GM12801 (cell line): ENCODE results near the gene ANKS6.

Experiments used
- TF ChIP-seq, protein P1 (sequence below): IDR thresholded peaks from one replicate; pipeline ENCODE4 v1.5.1; 2011; ENCODE audit warnings: control low read depth; ENCODE audit not compliant: insufficient read length; ENCODE audit errors: extremely low read depth

Gene ANKS6

DNA sequence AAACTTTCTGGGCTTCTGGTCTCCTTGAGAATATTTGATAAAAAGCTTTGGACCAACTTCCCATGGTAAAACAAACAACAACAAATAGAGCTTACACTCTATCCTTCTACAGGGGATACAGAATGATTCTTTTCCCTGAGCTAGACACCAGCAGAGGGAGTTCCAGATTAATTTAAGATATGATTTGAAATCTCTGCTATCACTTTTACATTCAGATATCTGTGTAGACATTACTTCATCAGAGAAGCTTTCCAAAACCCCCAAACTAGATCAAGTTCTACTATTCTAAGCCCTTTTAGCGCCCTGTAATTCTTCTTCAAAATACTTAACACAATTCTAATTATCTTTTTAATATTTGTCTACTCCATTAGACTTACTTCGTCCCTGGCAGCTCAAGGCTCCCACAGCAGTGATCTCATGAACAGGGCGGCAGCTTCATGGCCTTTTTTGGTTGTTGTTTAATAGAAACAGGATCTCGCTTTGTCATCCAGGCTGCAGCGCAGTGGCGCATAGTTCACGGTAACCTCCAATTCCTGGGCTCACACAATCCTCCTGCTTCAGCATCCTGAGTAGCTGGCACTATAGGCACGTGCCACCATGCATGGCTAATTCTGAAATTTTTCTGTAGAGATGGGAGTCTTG lies 10.2 kb upstream of the ANKS6 start:
- TF ChIP-seq, protein P1, sequence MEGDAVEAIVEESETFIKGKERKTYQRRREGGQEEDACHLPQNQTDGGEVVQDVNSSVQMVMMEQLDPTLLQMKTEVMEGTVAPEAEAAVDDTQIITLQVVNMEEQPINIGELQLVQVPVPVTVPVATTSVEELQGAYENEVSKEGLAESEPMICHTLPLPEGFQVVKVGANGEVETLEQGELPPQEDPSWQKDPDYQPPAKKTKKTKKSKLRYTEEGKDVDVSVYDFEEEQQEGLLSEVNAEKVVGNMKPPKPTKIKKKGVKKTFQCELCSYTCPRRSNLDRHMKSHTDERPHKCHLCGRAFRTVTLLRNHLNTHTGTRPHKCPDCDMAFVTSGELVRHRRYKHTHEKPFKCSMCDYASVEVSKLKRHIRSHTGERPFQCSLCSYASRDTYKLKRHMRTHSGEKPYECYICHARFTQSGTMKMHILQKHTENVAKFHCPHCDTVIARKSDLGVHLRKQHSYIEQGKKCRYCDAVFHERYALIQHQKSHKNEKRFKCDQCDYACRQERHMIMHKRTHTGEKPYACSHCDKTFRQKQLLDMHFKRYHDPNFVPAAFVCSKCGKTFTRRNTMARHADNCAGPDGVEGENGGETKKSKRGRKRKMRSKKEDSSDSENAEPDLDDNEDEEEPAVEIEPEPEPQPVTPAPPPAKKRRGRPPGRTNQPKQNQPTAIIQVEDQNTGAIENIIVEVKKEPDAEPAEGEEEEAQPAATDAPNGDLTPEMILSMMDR, result no peak

DNA sequence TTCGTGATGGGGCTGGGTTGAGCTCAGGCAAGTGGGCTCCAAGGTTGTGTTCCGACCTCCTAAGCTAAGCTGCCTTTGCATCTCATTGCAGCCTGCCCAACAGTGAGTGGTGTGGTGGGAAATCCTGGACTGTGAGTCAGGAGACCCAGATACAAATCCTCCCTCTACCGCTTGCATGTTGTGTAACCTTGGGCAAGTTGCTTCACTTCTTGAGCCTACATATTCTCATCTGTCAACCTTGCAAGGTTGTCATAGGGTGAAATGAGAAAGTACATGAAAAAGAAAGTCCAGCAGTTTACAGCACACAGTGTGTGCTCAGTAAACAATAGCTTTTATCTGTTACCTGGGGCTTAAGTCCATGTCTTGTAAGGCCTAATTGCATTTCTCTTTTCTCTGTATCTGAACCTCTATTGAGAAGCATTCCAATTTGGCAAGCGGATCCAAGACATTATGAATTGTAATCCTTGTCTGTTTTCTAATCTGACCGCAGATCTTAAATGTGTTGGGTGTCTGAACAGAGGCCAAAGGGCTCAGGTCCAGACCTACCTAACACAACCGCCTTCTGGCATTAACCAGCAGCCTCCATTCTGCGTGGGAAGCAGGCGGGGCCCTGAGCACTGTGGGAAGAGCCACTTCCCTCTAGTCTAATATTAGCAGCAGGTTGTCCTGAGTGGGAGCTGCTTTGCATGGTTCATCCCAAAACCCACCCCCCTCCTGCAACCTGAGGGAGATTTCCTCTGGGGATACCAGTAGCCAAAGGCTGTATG lies 9.3 kb upstream of the ANKS6 start:
- TF ChIP-seq, protein P1, result no peak

DNA sequence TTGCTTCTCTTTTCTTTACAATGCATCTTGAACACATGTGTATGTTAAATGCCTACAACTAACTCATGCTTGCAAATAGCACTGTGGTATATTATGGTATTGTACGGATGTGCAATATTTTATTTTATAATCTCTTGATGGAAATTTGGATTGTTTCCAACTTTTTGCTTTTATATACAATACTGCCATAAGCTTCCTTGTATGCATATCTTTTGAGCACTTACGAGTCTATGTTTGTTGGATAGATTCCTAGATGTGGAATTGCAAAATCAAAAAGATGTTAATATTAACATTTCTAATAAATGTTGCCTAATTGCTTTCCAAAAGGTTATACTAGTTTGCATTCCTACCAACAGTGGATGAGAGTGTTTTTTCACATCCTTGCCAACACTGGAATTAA lies 7.7 kb upstream of the ANKS6 start:
- TF ChIP-seq, protein P1, result no peak

DNA sequence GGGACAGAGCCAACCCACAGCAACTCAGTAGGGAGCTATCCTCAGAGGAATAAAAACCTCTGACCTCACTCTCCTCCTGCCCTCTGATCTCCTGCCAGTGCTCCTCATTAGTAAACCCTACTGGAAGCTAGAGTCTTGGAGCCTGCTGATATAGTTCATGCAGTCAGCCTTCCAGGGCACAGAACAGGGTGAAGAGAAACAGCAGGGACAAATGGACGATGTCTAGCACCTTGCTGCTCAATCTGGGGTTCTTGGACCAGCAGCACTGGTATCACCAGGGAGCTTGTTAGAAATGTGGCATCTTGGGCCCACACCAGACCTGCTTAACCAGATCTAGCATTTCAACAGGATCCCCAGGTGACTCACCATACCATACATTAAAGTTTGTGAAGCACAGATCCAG lies 5.6 kb upstream of the ANKS6 start:
- TF ChIP-seq, protein P1, result no peak

DNA sequence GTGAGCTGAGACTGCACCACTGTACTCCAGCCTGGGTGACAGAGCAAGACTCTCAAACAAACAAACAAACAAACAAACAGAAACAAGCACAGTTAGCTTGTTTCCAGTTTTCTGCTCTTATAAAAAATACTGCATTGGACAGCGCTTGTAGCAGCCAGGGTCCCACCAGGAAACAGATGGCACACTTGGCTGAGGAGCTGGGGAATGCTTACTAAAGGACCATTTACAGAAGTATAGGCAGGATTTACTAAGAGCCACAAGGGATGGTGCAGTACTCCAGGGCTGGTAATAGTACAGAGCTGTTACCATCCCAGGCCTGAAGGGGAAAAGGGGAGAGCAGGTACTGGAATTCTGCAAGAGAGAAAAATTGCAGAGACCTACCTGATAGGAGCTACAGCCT lies 5.2 kb upstream of the ANKS6 start:
- TF ChIP-seq, protein P1, result no peak

DNA sequence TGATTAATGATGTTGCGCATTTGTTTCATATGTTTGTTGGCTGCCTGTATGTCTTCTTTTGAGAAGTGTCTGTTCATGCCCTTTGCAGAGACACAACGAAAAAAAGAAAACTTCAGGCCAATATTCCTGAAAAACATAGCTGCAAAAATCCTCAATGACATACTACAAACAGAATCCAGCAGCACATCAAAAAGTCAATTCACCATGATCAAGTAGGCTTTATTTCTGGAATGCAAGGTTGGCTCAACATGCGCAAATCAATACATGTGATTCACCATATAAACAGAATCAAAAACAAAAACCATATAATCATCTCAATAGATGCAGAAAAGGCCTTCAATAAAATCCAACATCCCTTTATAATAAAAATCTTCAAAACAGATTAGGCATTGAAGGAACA lies 1.9 kb upstream of the ANKS6 start:
- TF ChIP-seq, protein P1, result no peak

DNA sequence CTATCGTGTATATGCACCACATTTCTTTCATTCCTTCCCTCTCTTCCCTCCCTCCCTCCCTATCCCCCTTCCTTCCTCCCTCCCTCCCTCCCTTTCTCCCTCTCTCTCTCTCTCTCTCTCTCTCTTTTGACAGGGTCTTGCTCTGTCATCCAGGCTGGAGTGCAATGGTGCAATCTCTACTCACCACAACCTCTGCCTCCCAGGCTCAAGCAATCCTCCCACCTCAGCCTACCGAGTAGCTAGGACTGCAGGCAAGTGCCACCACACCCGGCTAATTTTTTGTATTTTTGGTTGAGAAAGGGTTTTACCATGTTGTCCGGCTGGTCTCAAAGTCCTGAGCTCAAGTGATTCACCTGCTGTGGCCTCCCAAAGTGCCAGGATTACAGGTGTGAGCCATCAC lies 1.1 kb upstream of the ANKS6 start:
- TF ChIP-seq, protein P1, result no peak
